Thoracic aorta (tissue), 2 donors: Measurements from ENCODE around the gene HOXC4. TPM values are rescaled to one million over a fixed set of nuclear protein-coding genes. Genes with fewer than 3 reads are reported as not detected.

Experiments
- ATAC-seq: fragments of 150-250 bp; one replicate; pipeline ENCODE4 v1.8.0; 2017; ENCODE audit warnings: low read depth; ENCODE audit not compliant: insufficient number of reproducible peaks, low FRiP score
- DNase-seq: peaks from one replicate; pipeline ENCODE4 v3.0.0-alpha.2; 2020; ENCODE audit warnings: low spot score
- H3K27ac ChIP-seq, 2 donors: fragments of 200-600 bp; sonication (generic); 1 replicate in 1 of 2; 2 replicates in 1 of 2; pipeline ENCODE4 v1.5.1; 2016; ENCODE audit warnings: mild to moderate bottlenecking in 2 of 2, moderate library complexity in 2 of 2
- H3K27me3 ChIP-seq: fragments of 200-600 bp; sonication (generic); replicated peaks from 2 replicates; pipeline ENCODE4 v1.6.0; 2016; ENCODE audit warnings: mild to moderate bottlenecking; ENCODE audit not compliant: insufficient read depth
- H3K36me3 ChIP-seq: fragments of 200-600 bp; sonication (generic); one replicate; pipeline ENCODE4 v1.5.1; 2016
- H3K4me1 ChIP-seq, 2 donors: fragments of 200-600 bp; sonication (generic); 1 replicate in 1 of 2; 2 replicates in 1 of 2; pipeline versions ENCODE4 v1.5.1 to v1.6.0; 2016; ENCODE audit warnings: low read depth in 2 of 2, mild to moderate bottlenecking in 1 of 2; ENCODE audit not compliant: control insufficient read depth in 1 of 2
- H3K4me3 ChIP-seq: fragments of 200-600 bp; sonication (generic); 2 replicates; pipeline ENCODE4 v1.5.1; 2016; ENCODE audit warnings: mild to moderate bottlenecking
- H3K9me3 ChIP-seq: fragments of 200-600 bp; sonication (generic); 2 replicates; pipeline ENCODE4 v1.5.1; 2016
- CTCF ChIP-seq: fragments of 200-600 bp; sonication (generic); IDR thresholded peaks from one replicate; pipeline ENCODE4 v1.5.1; 2019; ENCODE audit warnings: antibody characterized with exemption
- total RNA-seq, 2 donors: library from RNA; depleted of rRNA; stranded (reverse); fragments of >200 nt; gene quantifications; one replicate each; pipeline versions ENCODE4 v1.1.0 to v1.2.3, GENCODE V29; 2016

HOXC4 gene
- total RNA-seq, 2 donors from 2014 or later, result 1.2 TPM; not detected in 1

GRCh38 chr12:54024127-54024526 lies 29.5 kb upstream of the HOXC4 start:
- Histone ChIP-seq H3K27me3 (no peaks in the 10 kb centered on the region), H3K27ac (no peak overlapping the region)

GRCh38 chr12:54024581-54025305 lies 28.9 kb upstream of the HOXC4 start:
- Histone ChIP-seq H3K9me3 (no peaks in the 10 kb centered on the region), H3K27me3 (no peaks in the 10 kb centered on the region)

More at GRCh38 chr12:54024127-54024526, 29.5 kb upstream of the HOXC4 start:
- ATAC-seq (no peak), DNase-seq (no peak)
- Histone ChIP-seq H3K9me3 (no peaks in the 10 kb centered on the region), H3K4me1 (peaks cover 10 to 23% of the 10 kb centered on the region in 2 donors), H3K4me3 (no peak overlapping the region), H3K36me3 (no peaks in the 10 kb centered on the region)
- no peak for TF ChIP-seq CTCF

GRCh38 chr12:54025499-54026405 lies 27.9 kb upstream of the HOXC4 start:
- ATAC-seq, result no peak
- no peak overlapping the region for H3K4me3 ChIP-seq
- H3K27ac ChIP-seq, result no peak overlapping the region

More at GRCh38 chr12:54024581-54025305, 28.9 kb upstream of the HOXC4 start:
- Histone ChIP-seq H3K36me3 (no peaks in the 10 kb centered on the region), H3K4me3 (no peak overlapping the region), H3K4me1 (peaks cover 7 to 23% of the 10 kb centered on the region in 2 donors), H3K27ac (no peak overlapping the region)
- TF ChIP-seq CTCF, result no peak
- ATAC-seq, result no peak
- no peak for DNase-seq

GRCh38 chr12:54026640-54027441 lies 26.8 kb upstream of the HOXC4 start:
- Histone ChIP-seq H3K27me3 (no peaks in the 10 kb centered on the region), H3K4me1 (peaks cover 0 to 7% of the 10 kb centered on the region in 2 donors), H3K9me3 (no peaks in the 10 kb centered on the region), H3K4me3 (no peak overlapping the region), H3K36me3 (peaks cover 3% of the 10 kb centered on the region), H3K27ac (no peak overlapping the region)
- TF ChIP-seq CTCF, result no peak
- ATAC-seq, result no peak
- no peak for DNase-seq

More at GRCh38 chr12:54025499-54026405, 27.9 kb upstream of the HOXC4 start:
- Histone ChIP-seq H3K27me3 (no peaks in the 10 kb centered on the region), H3K9me3 (no peaks in the 10 kb centered on the region), H3K36me3 (peaks cover 3% of the 10 kb centered on the region), H3K4me1 (peaks cover 0 to 15% of the 10 kb centered on the region in 2 donors)
- DNase-seq, result no peak
- no peak for TF ChIP-seq CTCF
